Right cardiac atrium (tissue), 5 donors: ENCODE data around the gene RERG. TPM values are rescaled to one million over a fixed set of nuclear protein-coding genes. Genes with fewer than 3 reads are reported as not detected.

Experiments used
- ATAC-seq, 2 donors: fragments of 200-7000 bp; cut with Tn5 transposase; one replicate each; pipeline versions ENCODE4 v1.8.0 to v1.9.1; 2020; ENCODE audit warnings: moderate library complexity in 2 of 2, mild to moderate bottlenecking in 1 of 2
- DNase-seq, 3 donors: peaks; one replicate each; pipeline ENCODE4 v3.0.0-alpha.2; 2020
- H3K27ac ChIP-seq: one replicate; pipeline ENCODE4 v1.5.1; 2013; ENCODE audit warnings: mild to moderate bottlenecking, low read length, control low read depth, moderate library complexity
- H3K27me3 ChIP-seq: one replicate; pipeline ENCODE4 v1.6.1; 2013; ENCODE audit not compliant: control insufficient read depth, insufficient read depth
- H3K4me1 ChIP-seq: one replicate; pipeline ENCODE4 v1.6.1; 2013; ENCODE audit warnings: low read length; ENCODE audit not compliant: control insufficient read depth, insufficient read depth
- H3K4me3 ChIP-seq: one replicate; pipeline ENCODE4 v1.5.1; 2013; ENCODE audit warnings: low read length, control low read depth
- H3K9me3 ChIP-seq: one replicate; pipeline ENCODE4 v1.6.1; 2013; ENCODE audit warnings: low read length; ENCODE audit not compliant: control insufficient read depth
- WGBS: extraction: QIAGEN DNeasy Blood & Tissue Kit; methylation state at CpG from one replicate; pipeline ENCODE4 v1.1.7; 2013; 5-methylcytosine and 5-hydroxymethylcytosine counted together
- intact Hi-C, 4 donors: fragments of 100-400 bp; cut with DNase I; formaldehyde crosslinking; loops; one replicate each; pipeline versions ENCODE4 v1.11.0 to v1.14.0; 2022 to 2023
- polyA plus RNA-seq: library from polyadenylated mRNA; stranded (reverse); fragments of 200-250 nt; gene quantifications from one replicate; pipeline ENCODE4 v1.2.3, GENCODE V29; 2013
- total RNA-seq, 4 donors: library from RNA; stranded (reverse); fragmentation: NEBNext Ultra II Directional; extraction: Animal tissue kit (Norgen Biotek cat#: 25700); gene quantifications; one replicate each; pipeline ENCODE4 v1.2.1, GENCODE V29; 2021
- donor health status: healthy with polysubstance abuse.
- donor health status: DM: no; HTN: yes; CAD: no.
- donor health status: DM: no; HTN: no; CAD: no.
- donor health status: DM: no; HTN: yes; CAD: no; lungs with severe emphysema.
- donor health status: DM: yes; HTN: yes; CAD: no.

RERG gene
- total and polyA plus RNA-seq, 5 donors, result 5.1 to 9.5 (median 8.7) TPM

DNA sequence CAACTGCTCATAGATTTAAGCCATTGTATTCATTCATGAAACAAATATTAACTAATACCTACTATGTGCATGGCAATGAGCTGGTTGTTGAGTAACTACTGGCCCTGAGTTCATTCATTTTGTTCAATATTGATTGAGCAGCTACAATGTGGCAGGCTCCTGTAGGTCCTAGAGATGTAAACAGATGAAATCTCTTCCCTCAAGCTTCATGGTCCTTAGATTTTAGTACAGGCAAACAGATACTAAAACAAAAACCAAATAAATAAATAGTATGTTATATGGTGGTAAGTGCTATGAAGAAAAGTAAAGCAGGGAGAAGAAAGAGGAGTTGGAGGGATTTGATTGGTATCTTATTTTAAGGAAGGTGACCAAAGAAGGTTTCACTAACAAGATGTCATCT is 77.8 kb downstream of the RERG start:
- H3K27ac ChIP-seq, result no peak overlapping the region
- ATAC-seq (no peak), DNase-seq (no peak)
- H3K4me3 ChIP-seq, result no peak overlapping the region
- no peaks in the 10 kb centered on the region for H3K9me3 ChIP-seq
- no peaks in the 10 kb centered on the region for H3K4me1 ChIP-seq
- intact Hi-C loops, result no loop called here
- no peaks in the 10 kb centered on the region for H3K27me3 ChIP-seq

DNA sequence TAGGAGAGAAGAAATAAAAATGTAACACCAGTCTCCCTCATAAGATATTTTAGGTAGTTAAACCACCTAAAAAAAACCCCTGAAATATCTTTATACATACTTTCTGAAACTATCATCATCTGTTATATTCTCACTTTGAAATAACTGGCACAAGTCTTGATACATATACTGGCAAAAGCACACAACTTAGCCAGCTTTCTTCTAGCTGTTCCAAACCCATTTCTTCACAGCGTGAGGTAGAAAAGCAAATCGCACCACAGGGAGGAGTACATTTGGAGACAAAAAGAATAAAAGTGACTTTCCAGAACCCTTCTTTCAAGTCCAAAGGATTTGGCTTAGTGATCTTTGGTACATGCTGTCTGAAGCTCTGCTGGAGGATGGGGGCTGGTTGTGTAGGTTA is 78.5 kb downstream of the RERG start:
- 82% methylated on average over 2 of the region's 2 CpGs for WGBS
- intact Hi-C loops, result no loop called here

DNA sequence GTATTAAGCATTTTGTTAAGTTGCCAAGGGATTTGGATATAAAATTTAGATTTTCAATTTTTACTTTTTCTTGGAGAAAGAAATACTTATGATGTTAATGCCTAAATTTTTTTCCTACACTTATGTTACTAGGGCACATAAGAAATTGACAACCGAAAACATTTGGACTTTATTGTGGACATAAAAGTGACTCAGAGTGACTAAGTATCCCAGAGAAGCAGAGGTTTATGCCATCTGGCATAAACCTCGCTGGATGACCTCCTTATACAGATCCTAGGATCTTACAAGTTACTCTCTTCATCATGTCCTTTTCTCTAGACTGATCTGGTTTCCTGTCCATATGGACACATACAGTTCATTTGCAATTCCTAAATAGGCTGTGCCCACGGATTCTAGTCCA is 89.8 kb downstream of the RERG start:
- ATAC-seq (peak; percentile 52 to 60), DNase-seq (no peak)
- Histone ChIP-seq H3K4me1 (peaks cover 2% of the 10 kb centered on the region), H3K27me3 (no peaks in the 10 kb centered on the region), H3K27ac (no peak overlapping the region), H3K9me3 (no peaks in the 10 kb centered on the region), H3K4me3 (no peak overlapping the region)
- WGBS, result 53% methylated on average over 3 of the region's 3 CpGs
- intact Hi-C loops, result no loop called here

More for the DNA sequence above, 78.5 kb downstream of the RERG start:
- H3K27me3 ChIP-seq, result no peaks in the 10 kb centered on the region
- H3K4me1 ChIP-seq, result no peaks in the 10 kb centered on the region
- H3K9me3 ChIP-seq, result no peaks in the 10 kb centered on the region
- no peak for ATAC-seq
- DNase-seq, result no peak
- no peak overlapping the region for H3K27ac ChIP-seq
- H3K4me3 ChIP-seq, result no peak overlapping the region

DNA sequence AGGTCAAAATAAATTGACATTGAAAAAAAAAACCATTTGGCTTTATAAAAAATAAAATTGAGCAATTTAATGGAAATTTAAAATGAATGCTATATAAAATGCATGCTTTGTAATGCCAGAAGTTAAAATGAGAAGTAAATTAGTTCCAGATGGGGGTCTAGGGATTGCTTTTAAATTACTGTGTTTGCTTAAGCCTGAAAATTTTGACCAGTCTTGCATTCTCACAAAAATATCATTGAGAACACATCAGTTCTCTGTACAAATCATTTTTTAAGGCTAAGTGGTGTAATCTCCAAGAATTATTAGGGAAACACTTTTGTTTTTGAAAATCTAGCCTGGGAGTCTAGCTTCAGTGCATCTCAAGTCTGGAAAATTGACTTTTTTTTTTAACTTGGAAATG is 90.7 kb downstream of the RERG start:
- H3K4me1 ChIP-seq, result peaks cover 2% of the 10 kb centered on the region
- ATAC-seq (no peak), DNase-seq (no peak)
- intact Hi-C loops, result no loop called here
- H3K9me3 ChIP-seq, result no peaks in the 10 kb centered on the region
- no peak overlapping the region for H3K27ac ChIP-seq
- no peak overlapping the region for H3K4me3 ChIP-seq
- no peaks in the 10 kb centered on the region for H3K27me3 ChIP-seq

DNA sequence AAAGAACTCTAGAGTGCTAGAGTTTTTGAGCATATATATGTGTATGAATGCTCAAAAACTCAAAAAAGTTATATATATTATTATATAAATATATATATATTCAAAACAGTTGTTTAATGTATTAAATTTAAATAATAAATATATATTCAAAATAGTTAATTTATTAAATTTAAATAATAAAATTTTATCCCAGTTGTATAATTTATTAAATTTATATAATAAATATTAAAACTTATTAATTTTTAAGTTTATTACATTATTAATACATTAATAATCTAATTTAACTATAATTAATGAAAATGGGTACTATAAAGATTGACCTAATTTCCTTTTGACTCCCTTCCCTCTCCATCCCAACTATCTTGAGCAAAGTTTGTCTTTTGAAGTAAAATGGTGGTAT is 97.8 kb downstream of the RERG start:
- Histone ChIP-seq H3K4me3 (no peak overlapping the region), H3K27me3 (no peaks in the 10 kb centered on the region), H3K9me3 (no peaks in the 10 kb centered on the region), H3K4me1 (no peaks in the 10 kb centered on the region), H3K27ac (no peak overlapping the region)
- ATAC-seq (no peak), DNase-seq (no peak)
- intact Hi-C loops, result no loop called here

DNA sequence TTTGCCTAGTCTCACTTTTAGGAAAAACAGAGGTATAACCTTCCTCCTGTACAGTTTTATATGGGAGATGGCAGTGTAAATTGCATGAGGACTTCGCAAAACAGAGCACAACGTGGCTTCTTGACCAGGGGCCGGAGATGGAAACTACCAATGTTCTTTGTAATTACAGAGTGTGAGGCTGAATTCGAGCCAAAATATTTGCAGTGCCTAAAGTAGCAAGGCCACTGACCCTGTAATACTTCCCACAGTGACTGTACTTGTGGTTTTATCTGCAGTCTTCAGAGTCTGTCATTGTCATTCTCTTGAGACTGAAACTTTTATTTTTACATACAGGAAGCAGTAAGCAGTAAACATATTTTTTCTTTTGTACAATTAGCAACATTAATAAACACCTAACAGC is 98.9 kb downstream of the RERG start:
- DNase-seq (no peak), ATAC-seq (peak; percentile 31 to 52)
- Histone ChIP-seq H3K27me3 (no peaks in the 10 kb centered on the region), H3K9me3 (no peaks in the 10 kb centered on the region), H3K4me3 (no peak overlapping the region), H3K27ac (no peak overlapping the region), H3K4me1 (peaks cover 2% of the 10 kb centered on the region)
- intact Hi-C loops, result no loop called here
- 40% methylated on average over 4 of the region's 4 CpGs for WGBS

DNA sequence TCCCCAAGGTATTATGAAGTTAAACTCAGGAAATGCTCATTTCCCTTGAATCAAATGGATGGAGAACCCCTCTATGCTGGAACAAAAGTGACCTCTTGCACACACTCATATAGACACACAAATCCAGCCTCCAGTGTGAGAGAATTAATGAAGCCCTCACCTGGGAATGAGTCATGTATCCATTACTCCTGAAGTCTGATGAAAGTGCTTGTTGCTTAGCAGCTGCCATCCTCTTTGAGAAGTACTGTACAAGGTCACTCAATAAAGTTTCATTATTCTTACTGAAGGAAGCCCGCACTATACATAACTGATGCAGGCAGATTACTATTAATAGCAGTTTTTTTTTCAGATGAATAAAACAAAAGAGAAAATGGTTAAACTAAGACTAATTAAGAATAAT is 102.3 kb downstream of the RERG start:
- no peak for DNase-seq
- Histone ChIP-seq H3K27me3 (no peaks in the 10 kb centered on the region), H3K4me3 (no peak overlapping the region), H3K9me3 (no peaks in the 10 kb centered on the region), H3K4me1 (peaks cover 2% of the 10 kb centered on the region), H3K27ac (no peak overlapping the region)
- intact Hi-C loops, result no loop called here
- 1% methylated on average over 1 of the region's 1 CpG for WGBS
- ATAC-seq, result no peak

DNA sequence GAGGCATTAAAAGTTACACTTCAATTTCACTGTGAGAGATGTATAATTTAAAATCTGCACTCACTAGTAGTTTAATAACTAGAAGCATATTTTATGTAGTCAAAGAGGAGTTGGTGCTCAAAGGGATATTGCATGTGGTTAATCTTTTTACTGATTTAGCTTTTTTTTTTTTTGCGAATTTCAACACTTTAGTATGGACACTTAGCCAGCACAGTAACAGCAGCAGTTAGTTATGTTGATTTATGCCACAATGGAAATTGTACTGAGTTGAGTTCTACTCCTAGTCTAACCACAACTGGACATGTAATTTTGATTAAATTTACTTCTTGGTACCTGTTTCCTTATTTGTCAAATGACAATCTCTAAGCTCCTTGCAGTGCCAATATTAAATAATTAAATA is 104.2 kb downstream of the RERG start:
- H3K4me1 ChIP-seq, result peaks cover 2% of the 10 kb centered on the region
- 47% methylated on average over 1 of the region's 1 CpG for WGBS
- H3K9me3 ChIP-seq, result no peaks in the 10 kb centered on the region
- H3K27ac ChIP-seq, result no peak overlapping the region
- H3K4me3 ChIP-seq, result no peak overlapping the region
- ATAC-seq, result peak in 1 of 2 donors; percentile 33
- H3K27me3 ChIP-seq, result no peaks in the 10 kb centered on the region
- intact Hi-C loops, result no loop called here
- DNase-seq, result no peak

DNA sequence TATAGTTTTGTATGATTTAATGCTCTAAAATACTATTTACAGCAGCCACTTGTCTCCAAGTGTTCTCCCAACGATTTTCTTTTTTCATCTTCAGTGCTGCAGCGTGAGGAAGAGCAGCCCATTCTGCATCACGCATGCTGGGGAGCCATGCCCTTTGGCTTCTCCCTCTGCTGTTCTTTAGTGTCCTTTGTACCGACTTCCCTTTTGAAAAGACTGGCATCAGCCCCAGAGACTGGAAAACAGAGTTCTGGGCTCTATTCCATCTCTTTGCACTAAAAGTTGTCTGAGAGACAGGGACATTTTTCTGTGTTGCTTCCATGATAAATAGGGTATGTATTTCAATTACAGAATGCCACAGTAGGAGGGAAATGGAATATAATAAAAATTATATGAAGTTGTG is 105.1 kb downstream of the RERG start:
- H3K27ac ChIP-seq, result no peak overlapping the region
- ATAC-seq, result peak; percentile 32 to 66
- intact Hi-C loops, result no loop called here
- no peaks in the 10 kb centered on the region for H3K9me3 ChIP-seq
- WGBS, result 32% methylated on average over 4 of the region's 4 CpGs
- peaks cover 2% of the 10 kb centered on the region for H3K4me1 ChIP-seq
- no peak for DNase-seq
- H3K4me3 ChIP-seq, result no peak overlapping the region
- H3K27me3 ChIP-seq, result no peaks in the 10 kb centered on the region

DNA sequence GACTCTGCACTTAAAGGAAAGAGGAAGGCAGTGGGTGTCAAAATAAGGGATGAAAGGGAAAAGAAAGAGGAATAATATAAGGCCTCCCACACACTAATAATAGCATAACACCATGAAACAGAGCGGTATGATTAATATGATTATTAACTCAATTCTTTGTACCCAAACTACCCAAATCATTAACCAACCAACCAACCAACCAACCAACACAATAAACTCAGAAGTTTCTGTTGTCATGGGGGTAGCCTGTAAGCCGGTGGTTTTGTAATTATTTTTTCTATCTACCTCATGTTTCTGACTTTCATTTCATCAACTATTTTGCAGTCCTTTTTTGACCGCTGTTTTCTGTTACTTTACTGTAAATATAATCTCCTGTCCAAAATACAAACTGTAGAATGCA is 105.8 kb downstream of the RERG start:
- 92% methylated on average over 3 of the region's 3 CpGs for WGBS
- Histone ChIP-seq H3K27me3 (no peaks in the 10 kb centered on the region), H3K4me3 (no peak overlapping the region), H3K27ac (no peak overlapping the region), H3K4me1 (peaks cover 2% of the 10 kb centered on the region), H3K9me3 (no peaks in the 10 kb centered on the region)
- intact Hi-C loops, result no loop called here
- DNase-seq (no peak), ATAC-seq (no peak)

DNA sequence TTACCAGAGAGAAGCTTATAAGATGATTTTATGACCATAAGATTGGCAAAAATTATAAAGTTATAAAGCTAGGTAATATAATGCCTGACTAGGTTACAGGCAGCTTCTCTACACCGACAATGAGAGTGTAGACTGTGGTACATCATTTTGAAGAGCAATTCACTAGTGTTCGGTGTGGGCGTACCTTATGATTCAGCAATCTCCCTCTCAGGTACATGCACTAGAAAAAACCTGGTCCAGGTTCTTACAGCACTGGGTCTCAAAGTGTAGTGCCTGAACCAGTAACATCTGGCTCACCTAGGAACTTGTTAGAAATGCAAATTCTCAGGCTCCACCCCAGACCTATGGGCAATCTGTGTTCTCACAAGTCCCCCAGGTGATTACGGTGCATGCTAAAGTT is 106.7 kb downstream of the RERG start:
- H3K9me3 ChIP-seq, result no peaks in the 10 kb centered on the region
- WGBS, result 96% methylated on average over 4 of the region's 4 CpGs
- DNase-seq (no peak), ATAC-seq (no peak)
- H3K4me3 ChIP-seq, result no peak overlapping the region
- no peak overlapping the region for H3K27ac ChIP-seq
- peaks cover 2% of the 10 kb centered on the region for H3K4me1 ChIP-seq
- no peaks in the 10 kb centered on the region for H3K27me3 ChIP-seq
- intact Hi-C loops, result no loop called here

DNA sequence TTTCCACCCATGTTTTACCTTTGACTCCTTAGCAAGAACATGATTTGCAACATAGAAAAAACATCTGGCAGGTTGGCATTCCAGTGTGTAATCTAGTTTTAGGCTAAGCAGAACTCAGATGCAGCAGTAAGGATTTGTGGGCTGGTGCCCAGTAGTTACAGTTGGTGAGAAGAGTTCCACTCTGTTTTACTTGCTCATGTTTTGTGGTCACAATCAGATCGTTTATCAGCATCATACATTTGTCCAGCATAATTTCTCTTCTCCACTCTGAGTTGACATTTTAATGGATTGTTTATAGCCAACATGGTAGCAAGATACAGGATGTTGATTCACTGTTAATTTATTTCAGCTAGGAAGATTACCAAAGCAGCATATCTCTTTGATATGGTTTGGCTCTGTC is 128.4 kb downstream of the RERG start:
- intact Hi-C loops, result no loop called here
- no peak for DNase-seq
- Histone ChIP-seq H3K4me1 (no peaks in the 10 kb centered on the region), H3K4me3 (no peak overlapping the region), H3K27ac (no peak overlapping the region), H3K27me3 (no peaks in the 10 kb centered on the region), H3K9me3 (no peaks in the 10 kb centered on the region)
- no peak for ATAC-seq
- 62% methylated on average over 1 of the region's 1 CpG for WGBS
